Testis (tissue), 3 donors: Measurements from ENCODE around the gene SIRT7. TPM values are rescaled to one million over a fixed set of nuclear protein-coding genes. Genes with fewer than 3 reads are reported as not detected.

Experiments
- DNase-seq: peaks from one replicate; pipeline ENCODE4 v3.0.0-alpha.2; 2019
- H3K27ac ChIP-seq, 2 donors: fragments of 200-600 bp; sonication (generic); one replicate each; pipeline ENCODE4 v1.5.1; 2019
- H3K27me3 ChIP-seq: fragments of 200-600 bp; sonication (generic); one replicate; pipeline ENCODE4 v1.5.1; 2019
- H3K36me3 ChIP-seq: fragments of 200-600 bp; sonication (generic); one replicate; pipeline ENCODE4 v1.5.1; 2017; ENCODE audit warnings: low read depth; ENCODE audit errors: missing control alignments
- H3K4me1 ChIP-seq: fragments of 200-600 bp; sonication (generic); one replicate; pipeline ENCODE4 v1.5.1; 2019
- H3K4me3 ChIP-seq, 2 donors: fragments of 200-600 bp; sonication (generic); one replicate each; pipeline ENCODE4 v1.5.1; 2017 to 2019
- H3K9me3 ChIP-seq: fragments of 200-600 bp; sonication (generic); one replicate; pipeline ENCODE4 v1.5.1; 2017
- POLR2A ChIP-seq: fragments of 450-650 bp; IDR thresholded peaks from one replicate; pipeline ENCODE4 v1.6.1; 2017; ENCODE audit warnings: antibody characterized with exemption, mild to moderate bottlenecking, moderate library complexity
- WGBS, 2 donors: methylation state at CpG; one replicate each; pipeline ENCODE4 v1.1.5; 2018; 5-methylcytosine and 5-hydroxymethylcytosine counted together
- intact Hi-C: fragments of 100-400 bp; cut with DNase I; formaldehyde crosslinking; loops from one replicate; pipeline ENCODE4 v1.15.1; 2023; ENCODE audit warnings: low total_unique reads
- polyA plus RNA-seq: library from polyadenylated mRNA; stranded (reverse); fragments of 350-450 nt; fragmentation: Illumina TruSeq; extraction: RNeasy Lipid Tissue Mini Kit (QIAGEN cat#74804); gene quantifications from one replicate; pipeline ENCODE4 v1.2.3, GENCODE V29; 2014; ENCODE audit warnings: low read depth, low replicate concordance; ENCODE audit not compliant: insufficient read depth
- total RNA-seq, 2 donors: library from RNA; depleted of rRNA; stranded (reverse); fragments of >200 nt; gene quantifications; one replicate each; pipeline ENCODE4 v1.2.3, GENCODE V29; 2016
- TF ChIP-seq, protein P1 (sequence below), 3 experiments: fragments of 450-650 bp in 2 of 3; fragments of 200-600 bp in 1 of 3; sonication (generic) in 1 of 3; IDR thresholded peaks; one replicate each; pipeline ENCODE4 v1.5.1; 2016 to 2019; ENCODE audit warnings: antibody characterized with exemption in 3 of 3, mild to moderate bottlenecking in 2 of 3, moderate library complexity in 1 of 3

Gene SIRT7
- total and polyA plus RNA-seq, 3 donors from 2014 or later, result 34.1 to 59.3 (median 48.4) TPM

DNA sequence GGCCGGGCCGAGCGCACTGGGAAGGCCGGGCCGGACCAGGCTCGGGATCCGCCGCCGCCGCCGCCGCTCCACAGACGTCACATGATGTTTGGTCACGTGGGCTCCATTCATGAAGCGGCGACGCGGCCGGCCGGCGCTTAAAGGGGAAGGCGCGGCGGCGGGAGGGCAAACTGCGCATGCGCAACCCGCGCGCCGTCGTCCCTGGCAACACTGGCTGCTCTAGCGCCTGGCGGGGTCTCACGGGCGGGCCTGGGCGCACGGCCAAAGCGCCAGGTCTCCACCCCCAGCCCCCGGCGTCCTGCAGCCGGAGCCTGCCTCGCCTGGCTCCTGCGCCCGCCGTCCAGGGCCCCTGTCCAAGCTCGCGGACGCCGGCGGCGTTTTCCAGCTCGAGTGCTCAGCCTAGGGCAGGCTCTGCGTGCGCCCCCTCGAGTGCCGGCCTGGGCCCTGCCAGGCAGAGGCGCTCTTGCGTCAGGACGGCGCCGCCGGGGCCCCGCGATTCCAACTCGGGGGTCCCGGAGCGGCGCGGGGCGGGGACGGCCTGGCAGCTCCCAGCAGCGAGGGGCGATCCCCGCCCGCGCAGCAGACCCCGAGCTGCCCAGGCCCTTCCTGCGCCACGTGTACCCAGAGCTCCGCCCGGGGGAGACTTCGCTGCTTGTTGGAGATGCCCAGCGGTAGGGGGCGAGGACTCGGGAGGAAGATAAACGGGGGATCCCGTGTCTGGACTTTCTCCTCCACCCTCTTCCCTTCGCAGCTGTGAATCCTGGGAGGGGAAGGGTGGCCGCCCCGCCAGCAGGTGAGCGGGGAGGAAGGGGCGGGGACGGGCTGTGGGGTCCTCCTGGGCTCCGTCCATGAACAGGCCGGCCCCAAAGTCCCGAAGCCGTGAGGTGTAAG lies 9.9 kb upstream of the SIRT7 start, which contains the start of gene MAFG:
MAFG (minus strand) TSS at position 83 of the 891 bp plus-strand sequence. CDS start 4,550 bp downstream, outside the sequence.
- Histone ChIP-seq H3K27ac (peak within 1 kb of the TSS; percentile 85 to 93), H3K4me1 (peaks cover 38% of the 10 kb centered on the region), H3K27me3 (no peaks in the 10 kb centered on the region), H3K4me3 (peak within 1 kb of the TSS; percentile 87 to 93), H3K9me3 (no peaks in the 10 kb centered on the region), H3K36me3 (no peaks in the 10 kb centered on the region)
- intact Hi-C loops, result no loop called here
- 1 to 8% methylated on average over 7 to 62 of the region's 98 CpGs for WGBS, 2 donors
- TF ChIP-seq, protein P1, sequence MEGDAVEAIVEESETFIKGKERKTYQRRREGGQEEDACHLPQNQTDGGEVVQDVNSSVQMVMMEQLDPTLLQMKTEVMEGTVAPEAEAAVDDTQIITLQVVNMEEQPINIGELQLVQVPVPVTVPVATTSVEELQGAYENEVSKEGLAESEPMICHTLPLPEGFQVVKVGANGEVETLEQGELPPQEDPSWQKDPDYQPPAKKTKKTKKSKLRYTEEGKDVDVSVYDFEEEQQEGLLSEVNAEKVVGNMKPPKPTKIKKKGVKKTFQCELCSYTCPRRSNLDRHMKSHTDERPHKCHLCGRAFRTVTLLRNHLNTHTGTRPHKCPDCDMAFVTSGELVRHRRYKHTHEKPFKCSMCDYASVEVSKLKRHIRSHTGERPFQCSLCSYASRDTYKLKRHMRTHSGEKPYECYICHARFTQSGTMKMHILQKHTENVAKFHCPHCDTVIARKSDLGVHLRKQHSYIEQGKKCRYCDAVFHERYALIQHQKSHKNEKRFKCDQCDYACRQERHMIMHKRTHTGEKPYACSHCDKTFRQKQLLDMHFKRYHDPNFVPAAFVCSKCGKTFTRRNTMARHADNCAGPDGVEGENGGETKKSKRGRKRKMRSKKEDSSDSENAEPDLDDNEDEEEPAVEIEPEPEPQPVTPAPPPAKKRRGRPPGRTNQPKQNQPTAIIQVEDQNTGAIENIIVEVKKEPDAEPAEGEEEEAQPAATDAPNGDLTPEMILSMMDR (IDR thresholded peaks at IDR 0.05), result peak in 1 of 3 experiments; percentile 5
- no peak for TF ChIP-seq POLR2A
- DNase-seq, result peak; percentile 95

DNA sequence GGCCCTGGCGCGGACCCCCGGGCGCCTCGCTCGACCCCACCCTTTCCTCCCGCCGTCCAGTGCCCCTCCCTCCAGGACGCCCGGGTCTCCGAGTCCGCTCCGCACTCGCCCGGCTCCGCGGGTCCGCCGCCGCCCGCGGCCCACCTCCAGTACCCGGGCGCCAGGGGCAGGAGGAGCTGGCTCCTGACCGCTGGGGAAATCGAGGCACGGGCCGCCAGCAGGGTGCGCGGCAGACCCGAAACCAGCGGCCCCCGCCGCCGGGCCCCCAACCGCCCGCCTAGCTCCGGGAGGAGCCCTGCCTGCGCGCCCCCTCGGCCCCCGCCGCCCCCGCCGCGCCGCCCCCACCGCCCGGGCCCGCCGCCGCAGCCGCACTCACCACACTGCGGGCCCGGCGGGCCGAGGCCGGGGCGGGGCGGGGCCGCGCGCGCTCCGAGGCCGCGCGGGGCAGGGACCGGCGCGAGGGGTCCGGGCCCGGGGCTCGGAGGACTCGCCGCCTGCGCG lies 9.2 kb upstream of the SIRT7 start:
- WGBS, 2 donors, result 0% methylated on average over 11 of the region's 78 CpGs; no CpG with 5 or more reads in 1 of the 2 donors
- no peaks in the 10 kb centered on the region for H3K9me3 ChIP-seq
- peak overlapping the region; percentile 85 to 93 for H3K27ac ChIP-seq
- no peaks in the 10 kb centered on the region for H3K27me3 ChIP-seq
- DNase-seq, result no peak
- H3K4me3 ChIP-seq, result peak overlapping the region; percentile 87 to 93
- TF ChIP-seq, protein P1 (IDR thresholded peaks at IDR 0.05), result no peak
- TF ChIP-seq POLR2A, result no peak
- peaks cover 41% of the 10 kb centered on the region for H3K4me1 ChIP-seq
- intact Hi-C loops, result no loop called here
- H3K36me3 ChIP-seq, result no peaks in the 10 kb centered on the region

DNA sequence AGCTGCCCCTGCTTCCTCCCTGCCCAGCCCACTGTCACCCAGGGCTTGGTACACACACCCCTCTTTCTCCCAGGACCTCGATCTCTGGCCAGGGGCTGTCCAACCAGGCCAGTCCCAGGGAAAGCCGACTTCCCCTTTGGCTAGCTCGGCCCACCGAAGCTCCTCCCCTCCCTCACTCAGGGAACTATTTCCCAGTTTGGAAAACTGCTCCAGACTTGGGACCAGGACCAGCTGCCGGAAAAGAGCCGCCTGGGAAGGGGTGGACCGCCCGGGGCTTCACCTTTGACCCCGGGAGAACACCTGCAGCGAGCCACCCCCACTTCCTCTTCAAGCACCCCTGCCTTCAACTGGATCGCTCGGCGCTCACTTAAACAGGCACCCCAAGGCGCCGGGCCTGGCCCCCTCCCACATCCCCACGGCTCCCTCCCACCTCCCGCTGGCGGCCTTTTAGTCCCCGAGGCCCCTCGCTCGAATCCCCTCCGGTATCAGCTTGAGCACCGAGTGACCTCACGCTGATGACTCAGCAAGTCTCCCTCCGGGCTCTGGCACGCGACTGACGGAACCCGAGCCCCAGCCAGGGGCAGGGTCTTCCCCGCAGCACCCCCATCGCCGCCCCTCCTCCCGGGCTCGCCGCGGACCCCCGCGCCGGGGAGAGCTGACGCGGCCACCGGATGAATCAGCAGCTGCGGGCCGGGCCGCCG lies 8.6 kb upstream of the SIRT7 start:
- WGBS, 2 donors, result 0 to 1% methylated on average over 14 to 33 of the region's 46 CpGs
- Histone ChIP-seq H3K36me3 (no peaks in the 10 kb centered on the region), H3K27me3 (no peaks in the 10 kb centered on the region), H3K27ac (peak overlapping the region; percentile 85 to 93), H3K9me3 (no peaks in the 10 kb centered on the region), H3K4me1 (peaks cover 41% of the 10 kb centered on the region), H3K4me3 (peak overlapping the region; percentile 87 to 93)
- DNase-seq, result peak; percentile 79
- TF ChIP-seq, protein P1 (IDR thresholded peaks at IDR 0.05), result no peak
- TF ChIP-seq POLR2A, result no peak
- intact Hi-C loops, result no loop called here

DNA sequence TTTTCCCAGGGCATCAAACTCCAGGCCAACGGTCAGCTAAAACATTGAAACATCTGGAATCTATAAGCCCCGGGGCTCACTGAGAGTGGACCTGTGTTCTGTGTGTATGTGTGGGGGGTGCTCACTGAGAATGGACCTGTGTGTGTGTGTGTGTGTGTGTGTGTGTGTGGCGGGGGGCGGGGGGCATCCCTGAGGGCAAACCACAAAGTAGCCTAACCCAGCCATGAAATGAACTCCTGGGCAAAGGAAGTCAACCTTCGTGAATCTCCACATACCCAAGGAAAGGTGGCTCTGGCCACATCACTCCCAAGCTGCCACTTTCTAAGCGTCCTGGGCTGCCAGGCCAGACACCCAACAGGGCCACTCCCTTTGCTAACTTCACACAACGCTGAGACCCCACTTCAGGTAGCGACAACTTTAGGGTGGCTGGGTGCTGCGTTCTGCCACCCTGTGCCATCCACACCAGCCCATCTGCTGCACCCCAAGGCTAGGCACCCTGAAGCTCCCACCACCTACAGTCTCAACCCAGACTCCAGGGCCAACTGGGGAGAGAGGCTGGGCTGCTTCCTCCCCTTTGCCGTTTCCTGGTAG lies 8.0 kb upstream of the SIRT7 start:
- peaks cover 41% of the 10 kb centered on the region for H3K4me1 ChIP-seq

More for the DNA sequence above, 8.0 kb upstream of the SIRT7 start:
- 65 to 75% methylated on average over 8 to 10 of the region's 10 CpGs for WGBS, 2 donors
- TF ChIP-seq POLR2A, result no peak
- TF ChIP-seq, protein P1 (IDR thresholded peaks at IDR 0.05), result no peak
- intact Hi-C loops, result no loop called here
- no peaks in the 10 kb centered on the region for H3K27me3 ChIP-seq
- H3K36me3 ChIP-seq, result no peaks in the 10 kb centered on the region
- no peaks in the 10 kb centered on the region for H3K9me3 ChIP-seq
- H3K27ac ChIP-seq, result peak overlapping the region; percentile 85 to 93
- DNase-seq, result no peak
- H3K4me3 ChIP-seq, result peak overlapping the region in 1 of 2 donors; percentile 87
